KMS-11 (cell line): Measurements from ENCODE around the gene PIGC.

Source experiments
- H2AFZ ChIP-seq: fragments of 200-600 bp; sonication (generic); 2 replicates; pipeline ENCODE4 v1.6.1; 2016; ENCODE audit warnings: antibody characterized with exemption, mixed run types, low read depth
- H3K27ac ChIP-seq: fragments of 200-600 bp; sonication (generic); 2 replicates; pipeline ENCODE4 v1.6.1; 2016; ENCODE audit warnings: mild to moderate bottlenecking, mixed run types
- H3K27me3 ChIP-seq: fragments of 200-600 bp; sonication (generic); 2 replicates; pipeline ENCODE4 v1.6.1; 2017; ENCODE audit warnings: mild to moderate bottlenecking, low read depth, mixed run types, moderate library complexity; ENCODE audit not compliant: insufficient read depth
- H3K36me3 ChIP-seq: fragments of 200-600 bp; sonication (generic); 2 replicates; pipeline ENCODE4 v1.6.1; 2017; ENCODE audit warnings: mild to moderate bottlenecking, mixed run types; ENCODE audit not compliant: insufficient read depth
- H3K4me1 ChIP-seq: fragments of 200-600 bp; sonication (generic); 2 replicates; pipeline ENCODE4 v1.6.1; 2016; ENCODE audit warnings: mild to moderate bottlenecking, low read depth, mixed run types; ENCODE audit not compliant: poor library complexity, severe bottlenecking
- H3K4me2 ChIP-seq: fragments of 200-600 bp; sonication (generic); 2 replicates; pipeline ENCODE4 v1.7.0; 2016; ENCODE audit warnings: mild to moderate bottlenecking, mixed run types
- H3K4me3 ChIP-seq: fragments of 200-600 bp; sonication (generic); IDR thresholded peaks from 2 replicates; pipeline ENCODE4 v1.6.1; 2017; ENCODE audit warnings: low read depth, low read length, mixed read lengths; ENCODE audit not compliant: insufficient read depth
- H3K79me2 ChIP-seq: fragments of 200-600 bp; sonication (generic); 2 replicates; pipeline ENCODE4 v1.6.1; 2016; ENCODE audit warnings: low read depth, mixed run types; ENCODE audit not compliant: insufficient read depth
- H3K9ac ChIP-seq: fragments of 200-600 bp; sonication (generic); 2 replicates; pipeline ENCODE4 v1.6.1; 2016; ENCODE audit warnings: mild to moderate bottlenecking, mixed run types
- H4K20me1 ChIP-seq: fragments of 200-600 bp; sonication (generic); 2 replicates; pipeline ENCODE4 v1.6.1; 2016; ENCODE audit warnings: mild to moderate bottlenecking, mixed run types; ENCODE audit not compliant: insufficient read depth
- TF ChIP-seq, protein P1 (sequence below): fragments of 200-600 bp; sonication (generic); conservative IDR thresholded peaks from 2 replicates; pipeline ENCODE4 v1.6.1; 2017; ENCODE audit warnings: low read depth, mild to moderate bottlenecking, antibody characterized with exemption, low read length, moderate library complexity, mixed read lengths

PIGC gene

DNA sequence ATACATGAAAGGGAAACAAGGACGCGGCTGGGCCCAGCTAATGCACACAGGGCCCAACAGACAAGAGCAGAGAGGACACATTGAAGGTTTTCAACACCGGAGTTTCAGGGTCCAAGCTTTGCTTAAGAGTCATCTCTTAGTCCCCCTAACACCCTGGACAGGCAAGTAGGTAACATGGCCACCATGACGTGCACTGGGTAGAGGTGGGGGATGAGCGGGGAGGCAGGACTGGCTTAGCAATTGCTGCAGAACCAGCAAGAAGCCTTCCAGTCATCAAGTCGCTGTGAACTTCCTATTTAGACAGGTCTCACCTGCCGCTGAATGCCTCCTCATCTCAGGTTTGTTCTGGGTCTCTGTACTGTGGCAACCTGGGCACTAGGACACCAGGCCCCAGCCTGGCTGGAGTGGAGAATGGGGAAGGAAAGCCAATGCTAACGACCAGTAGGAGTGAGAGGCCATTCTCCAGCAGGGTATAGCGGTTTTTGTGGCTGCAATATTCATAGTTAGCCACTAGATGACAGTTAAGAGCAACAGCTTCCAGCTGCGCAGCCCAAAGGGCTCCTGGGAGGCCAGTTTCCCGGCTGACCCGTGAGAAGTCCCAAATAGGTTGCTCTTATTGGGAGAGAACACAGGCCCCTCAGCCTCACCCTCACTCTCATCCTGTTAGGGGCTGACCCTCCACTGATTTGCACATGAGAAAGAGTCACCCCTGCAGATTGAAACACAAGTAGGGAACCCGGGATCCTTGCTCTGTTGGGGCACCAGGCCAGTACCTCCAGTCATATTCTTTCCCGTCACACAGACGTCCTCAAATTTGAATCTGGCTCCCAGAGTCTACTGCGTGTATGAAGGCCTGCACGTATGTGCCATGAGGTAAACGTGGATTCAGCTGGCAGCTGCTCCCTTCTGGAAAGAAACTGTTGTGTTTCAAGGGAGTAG lies 6.0 kb upstream of the PIGC start:
- Histone ChIP-seq H4K20me1 (no peaks in the 10 kb centered on the region), H3K9ac (no peak overlapping the region), H3K4me1 (no peaks in the 10 kb centered on the region), H3K36me3 (no peaks in the 10 kb centered on the region), H3K27ac (no peak overlapping the region), H3K4me2 (no peak overlapping the region), H2AFZ (peak overlapping the region; percentile 35; the same call in 1 of the 2 replicates), H3K4me3 (no peak overlapping the region), H3K27me3 (no peaks in the 10 kb centered on the region), H3K79me2 (no peaks in the 10 kb centered on the region)
- TF ChIP-seq, protein P1, sequence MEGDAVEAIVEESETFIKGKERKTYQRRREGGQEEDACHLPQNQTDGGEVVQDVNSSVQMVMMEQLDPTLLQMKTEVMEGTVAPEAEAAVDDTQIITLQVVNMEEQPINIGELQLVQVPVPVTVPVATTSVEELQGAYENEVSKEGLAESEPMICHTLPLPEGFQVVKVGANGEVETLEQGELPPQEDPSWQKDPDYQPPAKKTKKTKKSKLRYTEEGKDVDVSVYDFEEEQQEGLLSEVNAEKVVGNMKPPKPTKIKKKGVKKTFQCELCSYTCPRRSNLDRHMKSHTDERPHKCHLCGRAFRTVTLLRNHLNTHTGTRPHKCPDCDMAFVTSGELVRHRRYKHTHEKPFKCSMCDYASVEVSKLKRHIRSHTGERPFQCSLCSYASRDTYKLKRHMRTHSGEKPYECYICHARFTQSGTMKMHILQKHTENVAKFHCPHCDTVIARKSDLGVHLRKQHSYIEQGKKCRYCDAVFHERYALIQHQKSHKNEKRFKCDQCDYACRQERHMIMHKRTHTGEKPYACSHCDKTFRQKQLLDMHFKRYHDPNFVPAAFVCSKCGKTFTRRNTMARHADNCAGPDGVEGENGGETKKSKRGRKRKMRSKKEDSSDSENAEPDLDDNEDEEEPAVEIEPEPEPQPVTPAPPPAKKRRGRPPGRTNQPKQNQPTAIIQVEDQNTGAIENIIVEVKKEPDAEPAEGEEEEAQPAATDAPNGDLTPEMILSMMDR, result peak; percentile 80

DNA sequence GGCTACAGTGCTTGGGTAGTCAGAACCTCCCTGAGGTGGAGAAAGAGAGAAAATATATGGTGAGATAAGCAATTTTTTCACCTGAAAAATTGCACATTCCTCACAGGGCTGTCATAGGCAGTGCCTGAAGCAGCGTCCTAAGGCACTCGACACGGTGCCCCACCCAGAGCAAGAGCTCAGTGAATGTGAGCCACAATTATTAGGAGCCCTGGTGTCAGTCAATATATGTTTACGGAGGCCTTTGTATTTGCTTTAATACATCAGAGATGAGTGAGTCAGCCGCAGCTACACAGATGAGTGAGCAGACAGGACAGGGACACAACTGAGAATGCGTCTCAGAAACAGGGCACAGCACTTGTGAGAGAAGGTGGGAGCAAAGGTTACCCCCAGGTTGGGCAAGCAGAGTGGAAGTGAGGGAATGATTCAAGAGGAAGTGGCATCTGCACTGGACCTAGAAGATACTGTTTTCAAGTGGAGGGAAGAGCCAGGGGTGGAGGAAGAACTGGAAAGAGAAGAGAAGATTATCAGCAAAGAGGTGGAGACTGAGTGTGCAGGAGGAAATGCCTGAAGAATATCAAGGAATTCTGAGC lies 5.2 kb upstream of the PIGC start:
- H3K4me3 ChIP-seq, result no peak overlapping the region
- TF ChIP-seq, protein P1, result no peak

GRCh38 chr1:172447641-172448040 lies 3.8 kb upstream of the PIGC start:
- H3K4me1 ChIP-seq, result peaks cover 6% of the 10 kb centered on the region
- no peak overlapping the region for H2AFZ ChIP-seq
- H3K27me3 ChIP-seq, result no peaks in the 10 kb centered on the region
- H3K4me2 ChIP-seq, result no peak overlapping the region
- peaks cover 11% of the 10 kb centered on the region for H3K79me2 ChIP-seq
- no peak overlapping the region for H3K27ac ChIP-seq
- TF ChIP-seq, protein P1, result no peak
- H3K36me3 ChIP-seq, result no peaks in the 10 kb centered on the region
- no peak overlapping the region for H3K4me3 ChIP-seq
- no peaks in the 10 kb centered on the region for H4K20me1 ChIP-seq
- no peak overlapping the region for H3K9ac ChIP-seq

More for the DNA sequence above, 5.2 kb upstream of the PIGC start:
- H3K4me2 ChIP-seq, result no peak overlapping the region
- H3K79me2 ChIP-seq, result no peaks in the 10 kb centered on the region
- no peaks in the 10 kb centered on the region for H3K27me3 ChIP-seq
- no peak overlapping the region for H3K27ac ChIP-seq
- no peak overlapping the region for H2AFZ ChIP-seq
- no peak overlapping the region for H3K9ac ChIP-seq
- no peaks in the 10 kb centered on the region for H3K36me3 ChIP-seq
- no peaks in the 10 kb centered on the region for H3K4me1 ChIP-seq
- H4K20me1 ChIP-seq, result no peaks in the 10 kb centered on the region

DNA sequence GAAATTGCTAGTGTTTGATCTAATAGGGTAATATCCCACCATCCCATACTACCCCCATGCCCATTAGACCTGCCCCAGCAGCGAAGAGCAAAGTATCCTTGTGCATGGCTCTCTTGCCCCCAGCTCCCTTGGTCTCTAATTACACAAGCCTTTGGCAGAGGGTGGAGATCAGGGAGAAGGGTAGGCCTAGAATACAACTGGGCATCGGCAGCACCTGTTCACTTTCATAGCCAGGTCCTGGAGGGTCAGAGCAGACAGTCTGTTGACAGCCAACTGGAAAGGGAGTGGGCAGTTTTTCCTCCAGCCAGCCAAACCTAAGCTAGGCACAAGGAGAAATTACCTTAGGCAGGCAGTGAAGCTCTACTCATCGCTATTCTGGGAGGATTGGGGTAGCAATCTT lies 2.7 kb upstream of the PIGC start:
- Histone ChIP-seq H3K36me3 (no peaks in the 10 kb centered on the region), H2AFZ (no peak overlapping the region), H3K9ac (no peak overlapping the region), H3K27ac (no peak overlapping the region), H4K20me1 (no peaks in the 10 kb centered on the region), H3K4me2 (no peak overlapping the region), H3K4me1 (peaks cover 7% of the 10 kb centered on the region), H3K4me3 (no peak overlapping the region), H3K27me3 (no peaks in the 10 kb centered on the region), H3K79me2 (peaks cover 15% of the 10 kb centered on the region)
- TF ChIP-seq, protein P1, result no peak
